Panc1 (cell line): Measurements from ENCODE around the gene CCDC146.

Source experiments
- CTCF ChIP-seq: fragments of 450-650 bp; IDR thresholded peaks from 2 replicates; pipeline ENCODE4 v1.5.1; 2017; ENCODE audit warnings: mild to moderate bottlenecking
- POLR2AphosphoS5 ChIP-seq: IDR thresholded peaks from 2 replicates; pipeline ENCODE4 v1.6.1; 2012; ENCODE audit warnings: mild to moderate bottlenecking, low read depth, low read length, moderate library complexity
- TCF7L2 ChIP-seq: IDR thresholded peaks from 2 replicates; pipeline ENCODE4 v1.6.1; 2011; ENCODE audit warnings: mild to moderate bottlenecking, low read depth, low read length, inconsistent platforms

- TF ChIP-seq CTCF (no peak), TCF7L2 (no peak), POLR2AphosphoS5 (no peak)
Observed at GRCh38 chr7:77182261-77182660, 59.8 kb downstream of the CCDC146 start.
